Left renal pelvis (tissue), 4 donors: ENCODE results near the gene PIK3C3. TPM values are rescaled to one million over a fixed set of nuclear protein-coding genes. Genes with fewer than 3 reads are reported as not detected.
"Not testable (repeated sequence)": the region's sequence is repeated elsewhere in the genome, so short reads cannot be mapped to it uniquely, and the experiment has no call there.

Experiments
- DNase-seq, 4 donors: peaks; one replicate each; pipeline ENCODE4 v3.0.0-alpha.2; 2013; ENCODE audit warnings: low read depth in 4 of 4, low spot score in 3 of 4
- polyA plus RNA-seq, 4 donors: library from polyadenylated mRNA; unstranded; fragments of 120-200 nt; gene quantifications; one replicate each; pipeline ENCODE4 v1.2.1, GENCODE V29; 2013; ENCODE audit not compliant: insufficient read length in 4 of 4

PIK3C3 gene
- polyA plus RNA-seq, 4 donors = 59.5 to 81.8 (median 70.9) TPM

DNA sequence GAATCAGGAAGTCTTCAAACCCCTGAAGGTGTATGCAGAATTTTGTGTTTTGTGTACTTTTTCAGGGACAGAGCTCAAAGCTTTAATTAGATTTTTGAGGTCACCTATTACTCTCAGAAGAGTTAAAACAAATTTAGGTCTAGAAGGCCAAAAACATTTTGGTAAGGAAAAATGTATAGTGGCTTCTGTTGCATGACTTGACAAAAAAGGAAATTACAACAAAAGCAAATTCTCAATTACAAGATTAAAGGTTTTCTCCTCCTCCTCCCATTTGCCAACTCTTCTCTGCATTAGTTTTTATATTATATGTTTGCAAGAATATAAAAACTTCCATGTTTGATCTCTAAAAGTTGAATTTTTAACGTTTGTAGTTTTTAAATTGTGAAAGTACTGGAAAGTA lies 4.0 kb downstream of the PIK3C3 start:
- no peak for DNase-seq

DNA sequence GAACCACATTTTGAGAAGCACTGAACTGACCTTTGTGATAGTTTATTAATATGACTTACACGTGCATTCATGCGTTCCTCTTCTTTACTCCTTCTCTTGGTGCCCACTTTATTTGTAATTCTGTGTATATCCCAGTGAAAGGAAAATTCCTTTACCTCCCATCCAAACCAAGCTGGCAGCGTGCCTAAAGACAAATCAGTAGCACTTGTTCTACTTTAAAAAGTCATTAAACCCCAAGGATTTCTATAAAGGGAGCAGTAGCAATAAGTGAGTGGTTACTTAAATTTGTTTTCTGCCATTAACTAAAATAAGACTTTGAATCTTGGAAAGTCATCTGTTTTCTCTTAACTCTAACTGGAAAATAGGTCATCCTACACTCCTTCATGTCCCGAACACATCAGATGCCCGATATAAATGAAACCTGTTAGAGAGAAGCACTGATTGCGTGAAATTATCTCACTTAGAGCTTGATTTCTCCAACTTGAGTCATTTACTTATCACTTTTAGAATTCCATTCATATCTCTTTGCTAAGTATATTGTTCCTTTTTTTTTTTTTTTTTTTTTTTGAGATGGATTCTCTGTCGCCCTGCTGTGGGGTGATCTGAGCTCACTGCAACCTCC lies 10.7 kb downstream of the PIK3C3 start:
- no peak for DNase-seq

DNA sequence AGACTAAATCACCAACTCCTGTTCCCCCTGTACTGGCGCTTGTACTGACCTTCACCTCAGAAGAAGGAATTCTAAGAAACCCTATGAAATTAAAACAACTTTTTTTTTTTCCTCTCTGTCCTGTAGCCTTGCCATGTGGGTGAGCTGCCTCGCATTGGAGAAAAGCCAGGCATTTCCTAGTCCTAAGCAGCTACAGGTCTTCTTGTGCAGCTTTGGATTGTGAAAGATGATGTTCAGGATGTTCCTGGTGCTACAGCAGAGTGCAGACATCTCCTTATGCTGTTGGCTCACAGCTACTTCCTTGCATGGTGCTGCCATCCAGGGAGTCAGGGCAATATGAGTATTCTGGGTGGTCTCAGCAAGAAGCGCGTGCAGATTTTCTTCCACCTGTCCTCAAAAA lies 11.9 kb downstream of the PIK3C3 start:
- DNase-seq = no peak

DNA sequence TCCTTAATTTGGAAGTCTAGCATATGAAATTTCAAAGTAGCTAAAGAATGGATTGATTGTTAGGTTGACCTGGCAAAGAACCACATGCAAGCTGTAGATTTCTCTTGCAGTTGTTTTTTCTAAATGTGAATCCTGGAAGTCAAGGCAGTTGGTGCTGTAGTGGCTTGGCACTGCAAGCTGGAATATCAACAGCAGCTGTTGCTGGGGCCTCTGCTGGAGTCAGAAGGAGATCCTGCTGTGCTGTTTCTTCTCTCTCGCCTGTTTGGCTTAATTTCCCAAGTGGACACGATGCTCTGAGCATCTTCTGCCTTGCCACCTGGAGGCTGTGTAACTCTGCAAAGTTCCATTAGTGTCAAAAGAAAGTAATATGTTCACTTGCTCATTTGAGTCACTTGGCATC lies 12.6 kb downstream of the PIK3C3 start:
- no peak for DNase-seq

DNA sequence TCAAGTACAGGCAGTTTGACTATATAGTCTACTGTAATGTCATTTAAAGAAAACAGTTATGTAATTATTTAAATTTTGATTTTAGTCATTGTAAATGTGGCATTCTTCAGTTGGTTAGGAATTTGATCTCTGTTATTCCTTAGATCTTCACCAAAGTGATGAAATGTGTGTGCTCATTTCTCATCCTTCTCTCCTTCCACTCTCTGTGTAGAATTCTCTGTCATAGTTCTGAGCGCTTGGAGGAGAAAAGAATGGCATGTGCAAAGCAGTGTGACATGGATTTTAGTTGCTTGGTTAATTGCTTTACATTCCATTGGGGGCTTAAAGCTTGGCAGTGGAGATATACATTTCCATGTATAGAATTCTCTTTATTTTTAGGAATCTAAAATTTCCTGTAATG lies 14.8 kb downstream of the PIK3C3 start:
- no peak for DNase-seq

DNA sequence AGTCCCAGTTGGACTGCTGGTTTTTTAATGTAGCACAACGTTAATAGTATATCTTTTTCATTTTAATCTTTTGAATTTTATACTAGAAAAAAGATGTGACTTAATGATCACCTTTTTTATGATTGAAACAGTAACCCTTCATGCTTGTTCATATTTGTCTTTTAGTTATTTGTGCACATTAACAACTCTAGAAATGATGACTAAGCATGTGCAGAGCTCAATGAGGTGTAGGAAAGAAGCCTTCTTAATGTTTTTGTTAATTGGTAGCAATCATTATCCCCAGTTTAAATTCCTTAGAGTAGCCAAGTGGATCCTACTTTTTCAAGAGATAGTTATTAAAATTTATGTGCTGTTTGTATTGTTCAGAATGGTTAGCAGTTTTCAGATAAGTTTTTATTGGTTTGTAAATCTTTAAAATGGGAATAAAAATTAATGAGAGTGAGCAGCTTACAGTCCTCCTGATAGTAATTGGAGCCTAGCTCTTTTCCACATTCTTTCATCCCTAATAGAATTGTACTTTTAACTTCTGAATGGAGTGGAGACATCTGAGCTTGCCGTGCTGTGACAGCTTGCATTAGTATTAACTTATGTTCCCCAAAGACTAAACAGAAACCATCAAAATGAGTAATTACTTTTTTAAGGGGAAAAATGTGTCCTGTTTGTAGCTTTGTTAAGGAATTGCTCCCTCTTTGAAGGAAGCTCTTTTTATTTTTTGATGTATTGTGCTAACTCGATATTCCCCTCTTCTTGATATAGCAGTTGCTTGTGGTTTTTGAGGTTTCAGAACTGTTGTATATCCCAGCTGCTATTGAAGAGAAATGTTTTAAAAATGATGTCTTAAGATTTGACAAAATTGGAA lies 17.3 kb downstream of the PIK3C3 start:
- no peak for DNase-seq

DNA sequence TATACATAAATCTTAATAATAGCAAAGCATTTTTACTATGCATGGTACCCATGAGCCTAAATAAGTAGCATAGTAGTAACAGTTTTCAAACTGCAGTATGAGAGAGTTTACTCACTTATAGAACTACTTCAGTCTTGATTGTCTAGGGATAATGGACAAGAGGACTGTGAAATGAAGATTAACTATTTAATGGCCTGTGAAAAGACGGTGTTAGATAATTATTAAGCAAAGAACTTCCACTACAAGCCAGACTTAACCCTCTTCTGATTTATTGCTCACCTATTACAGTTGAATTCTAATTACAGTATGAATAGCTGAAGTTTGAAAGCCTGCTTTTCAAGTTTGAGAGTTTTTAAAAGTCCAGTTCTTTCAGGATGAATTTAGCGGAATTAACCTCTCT lies 18.9 kb downstream of the PIK3C3 start:
- no peak for DNase-seq

DNA sequence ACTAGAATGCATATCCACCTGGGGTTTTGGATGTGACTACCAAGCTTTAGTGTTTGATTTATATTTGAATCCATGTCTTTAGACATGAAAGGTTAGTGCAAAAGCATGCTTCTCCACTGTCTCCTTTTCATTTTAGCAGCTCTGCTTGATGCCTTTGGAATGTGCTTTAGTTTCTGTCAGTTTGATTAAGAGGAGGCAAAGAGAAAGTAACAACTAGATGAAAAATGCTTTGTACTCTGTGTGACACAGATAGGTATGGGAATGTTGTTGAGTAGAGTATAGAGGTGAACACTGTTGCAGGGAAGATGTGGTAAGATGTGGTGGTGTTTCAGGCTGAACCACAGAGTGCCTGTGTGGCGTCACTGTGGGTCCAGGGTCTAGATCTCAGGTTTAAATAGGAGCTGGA lies 19.8 kb downstream of the PIK3C3 start:
- DNase-seq = no peak

DNA sequence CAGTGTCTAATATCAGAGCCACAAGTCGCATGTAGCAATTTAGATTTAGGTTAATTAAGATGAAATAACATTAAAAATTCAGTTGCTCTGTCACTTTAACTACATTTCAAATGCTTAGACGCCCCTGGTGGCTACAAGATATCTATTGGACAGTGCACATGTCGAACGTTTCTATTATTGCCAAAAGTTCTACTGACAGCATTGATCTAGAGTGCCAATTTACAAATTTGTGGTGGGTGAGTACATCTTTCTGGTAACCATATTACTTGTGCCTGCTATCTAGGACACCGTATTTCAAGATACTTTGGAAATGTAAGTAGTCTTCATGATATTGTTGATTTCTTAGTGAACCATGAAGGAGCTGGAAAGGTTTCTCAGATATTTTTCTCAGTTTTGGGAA lies 20.2 kb downstream of the PIK3C3 start:
- no peak for DNase-seq

DNA sequence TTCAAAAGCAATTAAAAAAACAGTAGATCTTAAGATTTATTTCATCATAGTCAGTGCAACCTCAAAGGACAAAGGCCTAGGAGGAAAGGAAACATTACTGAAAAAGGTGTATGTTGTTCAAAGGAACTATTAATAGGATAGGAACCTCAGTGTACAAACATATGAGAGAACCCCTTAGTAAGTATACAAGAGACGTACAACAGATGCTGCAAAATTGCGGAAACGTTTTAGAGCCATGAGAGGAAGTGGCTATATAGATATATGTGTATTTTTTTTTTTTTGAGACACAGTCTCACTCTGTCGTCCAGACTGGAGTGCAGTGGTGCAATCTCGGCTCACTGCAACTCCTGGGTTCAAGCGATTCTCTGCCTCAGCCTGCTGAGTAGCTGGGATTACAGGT lies 22.2 kb downstream of the PIK3C3 start:
- DNase-seq = no peak

DNA sequence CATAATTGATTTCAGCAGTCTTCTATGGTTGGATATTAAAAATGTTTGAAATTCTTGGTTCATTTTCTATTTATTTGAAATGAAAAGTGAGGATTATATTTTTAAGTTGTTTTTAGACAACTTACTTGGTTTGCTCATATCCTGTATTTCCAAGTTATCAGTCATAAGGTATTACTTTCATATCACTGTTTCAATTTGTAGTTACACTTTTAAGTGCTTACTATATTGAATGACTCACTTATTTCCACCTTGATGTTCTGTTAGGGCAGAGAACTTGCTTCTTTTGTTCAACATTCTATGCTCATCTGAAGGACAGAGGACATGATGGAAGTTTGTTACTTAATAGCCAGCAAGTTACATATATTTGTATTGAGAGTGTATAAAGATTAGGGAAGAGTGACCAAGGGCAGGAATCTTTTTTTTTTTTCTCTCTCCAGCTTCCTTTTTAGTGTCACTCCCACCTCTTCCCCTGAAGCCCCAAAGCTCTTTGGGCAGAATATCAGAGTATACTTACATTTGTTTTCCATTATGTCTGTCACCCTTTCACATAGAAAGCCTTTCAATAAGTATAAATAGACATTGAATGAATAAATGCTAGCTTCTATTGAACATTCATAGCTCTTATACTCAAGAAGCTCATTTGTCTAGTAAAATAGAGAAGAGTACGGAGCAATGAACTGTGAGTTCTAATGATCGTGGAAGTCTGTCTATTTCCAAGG lies 28.1 kb downstream of the PIK3C3 start:
- no peak for DNase-seq

DNA sequence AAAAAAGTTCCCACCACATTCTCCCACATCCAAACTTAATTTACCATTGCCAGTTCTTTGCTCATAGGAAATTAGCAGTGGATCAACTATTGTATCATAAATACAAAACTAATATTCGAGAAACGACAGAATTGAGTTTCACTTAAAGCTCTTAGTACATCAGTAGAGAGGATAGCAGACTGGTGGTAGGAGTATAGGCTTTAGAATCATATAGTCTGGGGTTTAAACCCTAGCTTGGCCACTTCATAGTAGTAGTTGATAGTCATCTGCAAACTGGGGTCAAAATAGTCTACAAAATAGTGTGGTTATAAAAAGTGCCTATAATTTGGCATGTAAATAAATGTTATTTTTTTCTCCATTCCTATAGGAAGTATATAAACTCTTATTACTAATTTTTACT lies 30.9 kb downstream of the PIK3C3 start:
- DNase-seq = no peak

DNA sequence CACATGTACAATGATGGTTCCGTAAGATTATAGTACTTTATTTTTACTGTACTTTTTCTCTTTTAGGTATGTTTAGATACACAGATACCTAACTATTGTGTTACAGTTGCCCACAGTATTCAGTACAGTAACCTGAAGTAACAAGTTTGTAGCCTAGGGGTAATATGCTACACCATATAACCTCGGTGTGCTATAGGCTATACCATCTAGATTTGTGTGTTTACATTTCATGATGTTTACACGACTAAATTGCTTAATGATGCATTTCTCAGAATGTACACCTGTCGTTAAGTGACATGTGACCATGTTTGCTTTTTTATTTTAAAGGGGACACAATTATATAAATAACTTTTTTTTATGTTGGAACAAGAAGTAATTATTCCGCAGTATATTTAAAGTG lies 34.5 kb downstream of the PIK3C3 start:
- no peak for DNase-seq

DNA sequence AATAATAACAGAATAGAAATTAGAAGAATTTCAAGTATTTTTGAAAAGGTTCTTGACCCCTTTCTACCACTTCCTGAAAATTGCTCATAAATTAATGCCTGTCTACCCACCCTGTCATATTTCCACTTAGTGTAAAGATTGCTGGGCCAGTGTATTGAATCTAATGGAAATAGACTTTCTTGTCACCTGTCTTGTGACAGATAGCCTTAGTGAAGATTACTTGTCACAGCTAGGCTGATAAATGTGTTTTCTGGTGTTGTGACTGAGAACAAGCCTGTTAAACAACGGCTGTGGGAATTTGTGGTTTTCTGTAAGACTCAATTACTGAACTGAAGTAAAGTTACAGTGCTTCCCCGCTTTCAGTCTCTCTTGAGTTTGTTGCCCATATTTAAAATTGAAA lies 37.0 kb downstream of the PIK3C3 start:
- no peak for DNase-seq

DNA sequence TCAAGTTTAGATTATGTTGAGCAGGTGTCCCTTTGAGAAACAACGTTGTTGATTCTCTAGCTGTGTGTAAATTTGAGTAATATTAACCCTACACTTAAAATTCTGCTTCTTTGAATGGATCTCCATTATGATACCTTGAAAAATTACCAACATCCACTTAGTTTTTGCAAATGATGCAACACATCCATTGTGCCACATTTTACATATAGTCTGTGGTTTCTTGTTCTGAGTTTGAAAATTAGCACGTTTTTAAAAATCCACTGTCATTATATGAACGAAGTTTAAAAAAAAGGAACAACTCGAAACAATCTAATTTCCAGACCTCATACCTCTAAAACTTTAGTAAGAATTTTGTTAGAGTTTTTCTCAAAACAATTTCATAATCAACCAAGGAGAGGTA lies 37.7 kb downstream of the PIK3C3 start:
- no peak for DNase-seq

DNA sequence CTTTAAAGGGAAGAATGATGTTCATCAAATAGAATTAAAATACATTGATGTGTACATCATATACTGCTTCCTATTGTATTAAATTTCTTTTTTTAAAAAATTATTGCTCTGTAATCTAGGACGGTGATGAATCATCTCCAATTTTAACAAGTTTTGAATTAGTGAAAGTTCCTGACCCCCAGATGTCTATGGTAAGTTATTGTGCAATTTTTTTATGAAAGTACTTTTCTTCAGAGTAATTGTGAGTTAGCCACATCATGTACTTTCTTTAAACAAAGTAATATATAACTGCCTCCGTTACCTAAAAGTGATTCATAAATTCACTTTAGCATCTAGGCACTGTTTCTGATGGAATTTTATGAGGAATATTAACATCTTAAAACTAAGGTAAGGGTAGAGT lies 38.1 kb downstream of the PIK3C3 start:
- no peak for DNase-seq

DNA sequence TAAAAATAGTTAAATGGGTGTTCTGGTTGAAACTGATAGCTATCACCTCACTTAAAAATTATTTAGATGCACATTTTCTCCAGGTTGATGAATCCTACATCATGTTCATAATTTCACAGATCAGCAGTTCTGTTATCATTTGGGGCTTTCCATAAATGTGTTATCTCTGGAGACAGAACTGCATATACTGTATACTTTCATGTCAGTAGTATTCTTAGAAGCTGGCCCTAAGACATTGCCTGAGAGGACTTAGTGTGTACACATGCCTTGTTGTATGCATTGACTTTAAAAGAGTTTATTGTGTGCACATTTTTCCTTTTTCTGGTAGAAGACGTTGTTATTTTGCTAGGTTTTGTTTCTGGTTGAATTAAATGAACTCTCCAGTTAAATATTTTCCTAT lies 41.0 kb downstream of the PIK3C3 start:
- DNase-seq = no peak

DNA sequence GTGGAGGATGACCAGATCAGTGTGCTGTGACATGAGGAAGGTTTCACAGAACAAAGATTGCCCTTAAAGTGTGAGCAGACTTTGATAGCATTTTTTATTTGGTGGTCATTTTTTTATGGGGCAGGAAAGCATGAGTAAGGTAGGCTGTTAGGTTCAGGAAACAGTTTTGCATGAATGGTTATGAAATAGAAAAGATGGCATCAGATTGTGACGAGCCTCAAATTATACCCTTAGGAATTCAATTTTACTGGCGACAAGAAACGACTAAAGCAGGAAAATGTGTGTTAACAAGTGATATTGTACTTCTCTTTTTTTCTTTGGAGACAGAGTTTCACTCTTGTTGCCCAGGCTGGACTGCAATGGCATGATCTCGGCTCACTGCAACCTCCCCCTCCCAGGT lies 44.7 kb downstream of the PIK3C3 start:
- no peak for DNase-seq

DNA sequence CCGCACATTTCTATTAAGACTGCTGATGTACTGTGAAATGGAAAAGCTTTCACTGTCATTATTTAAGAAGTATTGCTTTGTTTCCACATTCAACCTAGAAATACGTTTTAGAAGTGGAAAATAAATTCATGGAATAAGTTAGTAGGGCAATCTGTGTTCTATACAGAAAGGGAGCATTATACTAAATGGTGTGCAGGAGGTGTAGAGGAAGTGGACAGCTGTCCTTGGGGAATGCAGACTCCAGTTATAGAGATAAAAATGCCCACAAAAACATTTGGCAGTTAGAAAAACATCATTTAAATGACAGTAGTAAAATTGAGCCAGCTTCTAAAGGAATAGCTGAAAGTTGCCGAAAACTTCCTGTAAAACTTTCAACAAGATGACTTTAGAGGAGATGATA lies 46.8 kb downstream of the PIK3C3 start:
- no peak for DNase-seq

DNA sequence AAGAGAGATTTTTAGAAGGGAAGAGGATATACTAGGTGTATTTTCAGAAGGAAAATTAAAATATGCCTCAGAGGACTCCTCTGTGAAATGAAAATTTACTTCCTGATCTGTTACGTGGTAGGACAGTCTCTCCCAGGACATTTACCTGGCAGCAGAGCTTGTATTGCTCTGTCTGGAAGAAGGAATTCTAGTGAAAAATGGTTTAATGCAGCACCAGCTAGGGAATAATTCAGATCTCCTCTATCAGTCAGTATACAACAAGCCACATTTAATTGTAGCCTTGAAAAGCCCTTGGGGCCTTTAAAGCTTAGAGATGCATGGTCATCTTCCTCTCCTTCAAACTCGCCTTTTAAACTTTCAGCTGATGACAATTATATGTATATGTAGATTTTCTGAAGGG lies 49.6 kb downstream of the PIK3C3 start:
- no peak for DNase-seq

DNA sequence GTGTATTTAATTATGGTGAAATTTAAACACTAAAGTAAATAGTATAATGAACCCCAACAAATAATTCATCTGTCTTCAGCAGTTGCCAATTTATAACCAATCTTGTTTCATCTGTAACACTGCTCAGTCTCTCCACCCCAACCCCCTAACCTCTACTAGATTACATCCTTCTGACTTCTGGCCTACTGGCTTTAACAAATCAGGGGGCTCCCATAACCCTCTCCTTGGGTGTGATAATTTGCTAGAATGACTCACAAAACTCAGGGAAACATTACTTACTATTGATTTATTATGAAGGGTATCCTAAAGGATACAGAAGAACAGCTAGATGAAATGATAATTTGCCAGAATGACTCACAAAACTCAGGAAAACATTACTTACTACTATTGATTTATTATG lies 50.7 kb downstream of the PIK3C3 start:
- no peak for DNase-seq

DNA sequence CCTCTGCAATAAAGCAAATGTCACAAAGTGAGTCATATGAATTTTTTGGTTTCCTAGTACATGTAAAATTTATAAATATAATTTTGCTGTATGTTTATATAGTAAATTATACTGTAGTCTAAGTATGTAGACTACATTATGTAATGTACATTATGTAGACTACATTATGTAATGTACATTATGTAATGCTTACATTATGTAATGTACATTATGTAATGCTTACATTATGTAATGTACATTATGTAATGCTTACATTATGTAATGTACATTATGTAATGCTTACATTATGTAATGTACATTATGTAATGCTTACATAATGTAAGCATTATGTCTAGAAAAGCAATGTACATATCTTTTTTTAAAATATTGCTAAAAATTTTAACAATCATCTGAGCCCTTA lies 54.4 kb downstream of the PIK3C3 start:
- not testable (repeated sequence) for DNase-seq
